VCaP (cell line): ENCODE measurements around the gene MYBPC2.
A peak's percentile ranks its signal among the peaks of the same experiment; 100 is the strongest.

Experiments
- H3K27ac ChIP-seq: fragments of 450-650 bp; 2 replicates; pipeline ENCODE4 v1.5.1; 2017
- CTCF ChIP-seq: fragments of 450-650 bp; conservative IDR thresholded peaks from 2 replicates; pipeline ENCODE4 v1.5.1; 2017; ENCODE audit warnings: mild to moderate bottlenecking, moderate library complexity

The MYBPC2 gene

GRCh38 chr19:50475101-50475568, 42.4 kb downstream of the MYBPC2 start:
- no peak for TF ChIP-seq CTCF
- H3K27ac ChIP-seq = no peak overlapping the region

GRCh38 chr19:50475736-50476223, 43.1 kb downstream of the MYBPC2 start:
- no peak for TF ChIP-seq CTCF
- peak overlapping the region; percentile 96 for H3K27ac ChIP-seq

GRCh38 chr19:50476224-50476906, 43.7 kb downstream of the MYBPC2 start, which contains the start of the genes EMC10 and GARIN5A:
EMC10 (plus strand) TSS chr19:50476507; CDS start chr19:50476545, 38 bp downstream.
GARIN5A (minus strand) TSS chr19:50476848; CDS start chr19:50476388, 460 bp downstream.
- peak within 1 kb of the TSS; percentile 96 for H3K27ac ChIP-seq
- TF ChIP-seq CTCF = no peak

GRCh38 chr19:50476907-50477238, 44.2 kb downstream of the MYBPC2 start:
- H3K27ac ChIP-seq = peak overlapping the region; percentile 96
- no peak for TF ChIP-seq CTCF

- TF ChIP-seq CTCF = no peak
- peak overlapping the region; percentile 96; the same call in 1 of the 2 replicates for H3K27ac ChIP-seq
Measured at GRCh38 chr19:50477751-50478515, 45.2 kb downstream of the MYBPC2 start.

GRCh38 chr19:50478901-50479715, 46.4 kb downstream of the MYBPC2 start:
- peak; percentile 73 for TF ChIP-seq CTCF
- no peak overlapping the region for H3K27ac ChIP-seq
